Kidney (tissue), 14 donors: ENCODE data around the gene MYH6. TPM values are rescaled to one million over a fixed set of nuclear protein-coding genes. Genes with fewer than 3 reads are reported as not detected.

Source experiments
- DNase-seq, 5 donors: peaks; one replicate each; pipeline ENCODE4 v3.0.0-alpha.2; 2013 to 2020
- FAIRE-seq: peaks from 2 replicates; lab custom pipeline; 2012; peaks lifted over from hg19 to GRCh38; lab: Jason Lieb, UNC
- H3K27ac ChIP-seq, 2 donors: one replicate each; pipeline ENCODE4 v1.7.0; 2013; ENCODE audit warnings: low read depth in 2 of 2, low read length in 2 of 2, inconsistent platforms in 1 of 2
- H3K27me3 ChIP-seq: one replicate; pipeline ENCODE4 v1.7.1; 2013; ENCODE audit warnings: low read length, inconsistent platforms; ENCODE audit not compliant: control insufficient read depth, insufficient read depth
- H3K36me3 ChIP-seq, 3 donors: one replicate each; pipeline versions ENCODE4 v1.7.0 to v1.7.1; 2013; ENCODE audit warnings: low read length in 3 of 3, control low read depth in 1 of 3, inconsistent platforms in 1 of 3; ENCODE audit not compliant: insufficient read depth in 3 of 3, control insufficient read depth in 2 of 3
- H3K4me1 ChIP-seq, 3 donors: one replicate each; pipeline versions ENCODE4 v1.7.0 to v1.7.1; 2013; ENCODE audit warnings: low read length in 3 of 3, inconsistent platforms in 1 of 3, low read depth in 1 of 3; ENCODE audit not compliant: control insufficient read depth in 2 of 3, insufficient read depth in 2 of 3
- H3K4me3 ChIP-seq, 3 donors: one replicate each; pipeline versions ENCODE4 v1.7.0 to v1.8.1; 2013; ENCODE audit warnings: low read length in 3 of 3, control low read depth in 1 of 3, inconsistent platforms in 1 of 3
- H3K9ac ChIP-seq, 3 donors: one replicate each; pipeline versions ENCODE4 v1.7.0 to v1.7.1; 2013; ENCODE audit warnings: low read length in 3 of 3, control low read depth in 1 of 3, inconsistent platforms in 1 of 3
- H3K9me3 ChIP-seq, 3 donors: one replicate each; pipeline versions ENCODE4 v1.7.0 to v1.7.1; 2013; ENCODE audit warnings: low read length in 3 of 3, control low read depth in 1 of 3, inconsistent platforms in 1 of 3; ENCODE audit not compliant: control insufficient read depth in 2 of 3, insufficient read depth in 1 of 3
- intact Hi-C: fragments of 100-400 bp; cut with DNase I; formaldehyde crosslinking; loops from one replicate; pipeline ENCODE4 v1.11.1; 2022
- polyA plus RNA-seq: library from polyadenylated mRNA; stranded (reverse); fragments of 350-450 nt; fragmentation: Illumina TruSeq; extraction: RNeasy Lipid Tissue Mini Kit (QIAGEN cat#74804); gene quantifications from one replicate; pipeline ENCODE4 v1.2.3, GENCODE V29; 2014; ENCODE audit warnings: low read depth, low replicate concordance; ENCODE audit not compliant: insufficient read depth
- total RNA-seq: library from RNA; stranded (reverse); fragmentation: NEBNext Ultra II Directional; extraction: Animal tissue kit (Norgen Biotek cat#: 25700); gene quantifications from one replicate; pipeline ENCODE4 v1.2.1, GENCODE V29; 2021
- TF ChIP-seq, protein P1 (sequence below): IDR thresholded peaks from 3 replicates; pipeline ENCODE4 v1.5.1; 2012; ENCODE audit warnings: mild to moderate bottlenecking, moderate library complexity, borderline replicate concordance; ENCODE audit not compliant: insufficient read depth; ENCODE audit errors: extremely low read depth
- donor health status: control.
- donor health status: control.
- donor health status: control.
- donor health status: control.
- donor health status: control.
- donor health status: DM: yes; HTN: yes; CAD: no.
- donor health status: Normal renal cell carcinoma (clear cell type).

The MYH6 gene
- total and polyA plus RNA-seq, 2 donors from 2014 or later = 0.03 to 0.13 TPM

DNA sequence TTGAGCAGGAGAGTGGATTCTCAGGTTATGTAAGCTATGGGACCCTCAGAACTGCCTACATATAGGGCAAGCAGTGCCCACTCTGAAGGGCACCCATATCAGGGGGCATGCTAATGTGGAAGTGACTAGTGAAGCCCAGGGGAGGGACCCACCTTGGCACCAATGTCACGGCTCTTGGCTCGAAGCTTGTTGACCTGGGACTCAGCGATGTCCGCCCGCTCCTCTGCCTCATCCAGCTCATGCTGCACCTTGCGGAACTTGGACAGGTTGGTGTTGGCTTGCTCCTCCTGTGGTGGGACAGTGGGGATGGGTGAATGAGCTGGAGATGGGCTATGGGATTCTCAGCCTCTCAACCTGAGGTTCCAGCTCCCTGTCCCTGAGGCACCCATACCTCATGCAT is 25.8 kb downstream of the MYH6 start:
- H3K27ac ChIP-seq = no peak overlapping the region
- H3K27me3 ChIP-seq = no peaks in the 10 kb centered on the region
- no peak overlapping the region for H3K9ac ChIP-seq
- H3K9me3 ChIP-seq = no peaks in the 10 kb centered on the region
- FAIRE-seq (no peak), DNase-seq (peak in 1 of 5 donors; percentile 51)
- intact Hi-C loops = no loop called here
- no peaks in the 10 kb centered on the region for H3K36me3 ChIP-seq
- H3K4me1 ChIP-seq = no peaks in the 10 kb centered on the region
- H3K4me3 ChIP-seq = no peak overlapping the region
- TF ChIP-seq, protein P1, sequence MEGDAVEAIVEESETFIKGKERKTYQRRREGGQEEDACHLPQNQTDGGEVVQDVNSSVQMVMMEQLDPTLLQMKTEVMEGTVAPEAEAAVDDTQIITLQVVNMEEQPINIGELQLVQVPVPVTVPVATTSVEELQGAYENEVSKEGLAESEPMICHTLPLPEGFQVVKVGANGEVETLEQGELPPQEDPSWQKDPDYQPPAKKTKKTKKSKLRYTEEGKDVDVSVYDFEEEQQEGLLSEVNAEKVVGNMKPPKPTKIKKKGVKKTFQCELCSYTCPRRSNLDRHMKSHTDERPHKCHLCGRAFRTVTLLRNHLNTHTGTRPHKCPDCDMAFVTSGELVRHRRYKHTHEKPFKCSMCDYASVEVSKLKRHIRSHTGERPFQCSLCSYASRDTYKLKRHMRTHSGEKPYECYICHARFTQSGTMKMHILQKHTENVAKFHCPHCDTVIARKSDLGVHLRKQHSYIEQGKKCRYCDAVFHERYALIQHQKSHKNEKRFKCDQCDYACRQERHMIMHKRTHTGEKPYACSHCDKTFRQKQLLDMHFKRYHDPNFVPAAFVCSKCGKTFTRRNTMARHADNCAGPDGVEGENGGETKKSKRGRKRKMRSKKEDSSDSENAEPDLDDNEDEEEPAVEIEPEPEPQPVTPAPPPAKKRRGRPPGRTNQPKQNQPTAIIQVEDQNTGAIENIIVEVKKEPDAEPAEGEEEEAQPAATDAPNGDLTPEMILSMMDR = no peak

DNA sequence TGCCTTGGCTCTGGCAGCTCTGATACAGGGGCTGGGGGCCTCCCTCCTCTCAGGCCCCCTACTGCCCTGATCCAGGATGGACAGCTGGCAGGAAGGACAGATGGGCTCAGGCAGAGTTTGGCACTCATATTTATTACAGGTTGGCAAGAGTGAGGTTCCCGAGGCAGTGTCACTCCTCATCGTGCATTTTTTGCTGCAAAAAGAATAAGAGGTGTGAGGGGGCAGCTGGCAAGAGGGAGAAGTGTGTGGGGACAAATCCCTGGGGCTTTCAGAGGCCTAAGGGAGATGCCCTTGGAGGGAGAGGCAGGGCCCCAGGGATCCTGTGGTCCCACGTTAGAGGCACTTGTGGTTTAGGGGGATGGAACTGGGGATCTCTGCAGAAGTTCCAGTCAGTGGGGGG is 26.2 kb downstream of the MYH6 start:
- Histone ChIP-seq H3K9ac (no peak overlapping the region), H3K27ac (no peak overlapping the region), H3K27me3 (no peaks in the 10 kb centered on the region), H3K4me1 (no peaks in the 10 kb centered on the region), H3K36me3 (no peaks in the 10 kb centered on the region), H3K4me3 (no peak overlapping the region), H3K9me3 (no peaks in the 10 kb centered on the region)
- intact Hi-C loops = no loop called here
- DNase-seq (no peak), FAIRE-seq (no peak)
- TF ChIP-seq, protein P1 = no peak

- Histone ChIP-seq H3K4me3 (no peak overlapping the region), H3K9me3 (no peaks in the 10 kb centered on the region), H3K36me3 (no peaks in the 10 kb centered on the region), H3K4me1 (no peaks in the 10 kb centered on the region), H3K27ac (no peak overlapping the region), H3K27me3 (no peaks in the 10 kb centered on the region), H3K9ac (no peak overlapping the region)
- FAIRE-seq = no peak
- intact Hi-C loops = no loop called here
- TF ChIP-seq, protein P1 = no peak
- DNase-seq = peak in 1 of 5 donors; percentile 55
Measured at GRCh38 chr14:23380976-23381375, 27.1 kb downstream of the MYH6 start.
